NCI-H2029 (cell line): ENCODE measurements around the gene TCFL5.

ENCODE experiments used
- DNase-seq: peaks from one replicate; lab custom pipeline; 2025; lab: John Stamatoyannopoulos, UW

The TCFL5 gene

DNA sequence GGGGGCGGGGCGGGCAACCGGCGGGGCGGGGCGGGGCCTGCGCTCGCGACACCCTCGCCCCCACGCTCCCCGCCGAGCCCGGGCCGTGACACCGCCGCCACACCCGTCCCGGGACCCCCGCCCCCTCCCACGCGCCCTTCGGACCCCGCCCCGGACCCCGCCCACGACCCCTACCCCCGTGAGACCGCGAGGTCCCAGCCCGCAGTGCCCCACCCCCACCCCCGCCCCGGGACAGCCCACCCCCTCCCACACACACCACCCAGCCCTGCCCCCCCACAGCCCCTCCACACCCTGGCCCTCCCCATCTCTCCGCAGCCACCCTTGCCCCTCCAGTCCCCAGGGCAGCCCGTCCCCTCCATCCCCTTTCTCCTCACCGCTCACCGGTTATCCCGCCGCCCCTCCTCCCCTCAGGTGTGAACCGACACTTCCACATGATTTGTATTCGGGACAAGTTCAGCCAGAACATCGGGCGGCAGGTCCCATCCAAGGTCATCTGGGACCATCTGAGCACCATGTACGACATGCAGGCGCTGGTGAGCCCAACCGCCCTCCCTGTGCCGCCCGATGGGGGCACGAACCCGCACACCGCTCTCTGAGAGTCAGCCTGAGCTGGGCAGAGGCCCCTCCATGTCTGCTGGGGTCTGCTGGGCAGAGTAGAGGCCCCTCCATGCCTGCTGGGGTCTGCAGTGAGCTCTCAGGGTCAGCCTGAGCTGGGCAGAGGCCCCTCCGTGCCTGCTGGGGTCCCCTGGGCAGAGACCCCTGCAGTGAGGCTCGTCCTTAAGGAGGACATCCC is 64.7 kb downstream of the TCFL5 start:
- no peak for DNase-seq

DNA sequence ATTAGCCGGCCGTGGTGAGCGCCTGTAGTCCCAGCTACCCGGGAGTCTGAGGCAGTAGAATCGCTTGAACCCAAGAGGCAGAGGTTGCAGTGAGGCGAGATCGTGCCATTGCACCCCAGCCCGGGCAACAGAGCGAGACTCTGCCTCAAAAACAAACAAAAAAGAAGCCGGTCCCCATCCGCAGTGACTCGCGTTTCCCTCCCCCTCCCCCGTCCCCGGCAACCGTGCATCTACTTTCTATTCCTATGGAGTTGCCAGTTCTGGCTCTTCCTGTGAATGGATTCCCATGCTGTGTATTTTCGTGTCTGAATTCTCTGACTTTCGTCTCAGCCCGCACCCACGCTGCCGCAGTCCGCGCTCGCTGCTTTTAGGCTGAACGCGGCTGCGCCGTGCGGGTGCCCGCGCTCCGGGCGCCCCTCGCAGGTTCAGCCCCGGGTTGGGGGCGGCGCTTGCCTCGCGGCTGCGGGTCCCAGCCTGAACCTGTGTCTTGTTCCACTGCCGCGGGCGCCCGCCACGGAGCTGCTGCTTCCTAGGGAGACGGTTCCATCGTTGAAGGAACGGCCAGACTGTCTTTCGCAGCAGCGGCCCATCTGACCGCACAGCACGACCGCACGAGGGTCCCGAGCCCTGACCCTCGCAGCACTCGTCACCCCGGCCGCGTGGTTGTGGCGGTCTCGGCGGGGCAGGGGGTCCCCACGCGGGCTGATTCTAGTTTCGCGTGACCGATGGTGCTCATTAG is 66.4 kb downstream of the TCFL5 start:
- DNase-seq: peak; percentile 52

DNA sequence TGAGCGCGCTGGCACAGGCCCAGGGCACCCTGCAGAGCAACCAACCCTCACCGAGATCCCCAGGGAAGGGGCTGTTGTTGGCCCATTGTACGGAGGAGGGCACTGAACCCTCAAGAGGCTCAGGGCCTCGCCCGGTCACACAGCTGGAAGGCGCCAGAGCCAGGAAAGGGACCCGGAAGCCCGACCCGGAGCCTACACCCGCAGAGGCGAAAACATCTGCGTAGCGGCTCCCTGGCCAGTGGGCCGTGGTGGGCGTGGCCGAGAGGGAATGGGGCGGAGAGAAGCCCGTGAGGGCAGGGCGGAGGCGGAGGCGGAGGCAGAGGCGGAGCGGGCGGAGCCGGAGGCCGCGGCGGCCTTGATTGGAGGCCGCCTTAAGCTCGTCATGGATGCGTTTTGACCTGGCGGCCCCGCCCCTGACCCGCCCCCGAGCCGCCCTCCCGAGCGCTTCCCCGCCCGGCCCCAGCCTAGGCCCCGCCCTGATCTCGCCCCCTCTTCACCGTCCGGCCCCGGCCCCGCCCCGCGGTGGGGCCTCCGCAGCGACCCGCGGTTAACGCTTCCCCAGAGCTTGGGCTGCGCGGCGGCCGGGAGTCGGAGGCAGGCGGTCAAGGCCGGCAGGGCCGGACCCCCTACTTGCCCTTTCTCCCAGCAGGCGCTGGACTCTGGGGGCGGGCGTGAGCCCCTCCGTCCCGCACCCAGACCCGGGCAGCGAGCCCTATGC is 67.5 kb downstream of the TCFL5 start:
- DNase-seq: peak; percentile 91

DNA sequence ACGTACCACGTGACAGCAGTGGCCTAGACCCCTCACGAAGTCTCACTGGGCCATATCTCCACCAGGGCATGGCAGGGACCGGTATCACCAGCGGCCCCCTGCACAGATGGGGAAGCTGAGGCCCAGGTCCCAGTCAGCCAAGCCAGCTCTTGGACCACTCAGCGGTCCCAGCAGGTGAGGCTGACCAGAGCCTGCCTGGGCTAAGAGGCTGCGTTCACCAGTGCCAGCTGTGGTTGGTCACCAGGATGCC is 67.9 kb downstream of the TCFL5 start:
- no peak for DNase-seq

DNA sequence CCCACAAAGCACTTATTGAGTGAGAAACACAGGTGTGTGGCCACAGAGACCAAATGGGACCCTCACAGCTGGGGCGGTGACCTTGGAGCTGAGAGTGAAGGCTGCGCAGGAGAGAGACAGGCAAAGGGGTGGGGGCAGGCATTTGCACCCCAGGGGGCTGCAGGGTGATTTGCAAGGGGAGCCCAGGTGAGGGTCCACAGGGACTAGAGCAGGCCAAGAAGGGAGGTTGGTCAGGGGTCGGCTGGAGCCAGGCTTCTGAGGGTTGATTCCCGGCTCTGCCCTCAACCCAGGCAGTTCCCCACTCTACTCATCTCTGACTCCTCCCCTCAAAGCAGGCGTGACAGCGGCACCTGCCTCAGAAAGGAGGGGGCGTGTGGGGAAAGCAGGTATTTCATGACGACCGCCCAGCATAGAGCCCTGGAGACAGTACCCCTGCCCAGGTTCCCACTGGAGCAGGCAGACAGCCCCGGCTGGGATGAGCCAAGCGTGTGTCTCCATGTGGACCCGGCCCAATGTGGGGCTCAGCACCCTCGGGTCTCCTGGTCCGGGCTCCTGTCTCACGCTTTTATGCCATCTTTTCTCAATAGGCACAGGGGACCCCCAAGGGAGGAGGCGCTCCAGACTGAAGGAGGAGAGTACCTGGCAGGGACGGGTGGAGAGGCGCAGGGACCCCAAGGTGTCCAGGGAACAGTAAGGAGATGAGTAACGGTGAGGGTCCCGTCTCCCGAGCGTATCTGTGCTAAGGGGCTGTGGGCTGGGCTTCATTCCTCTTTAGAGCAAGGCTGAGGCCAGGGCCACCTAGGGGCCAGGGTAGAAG is 68.5 kb downstream of the TCFL5 start:
- DNase-seq: no peak

DNA sequence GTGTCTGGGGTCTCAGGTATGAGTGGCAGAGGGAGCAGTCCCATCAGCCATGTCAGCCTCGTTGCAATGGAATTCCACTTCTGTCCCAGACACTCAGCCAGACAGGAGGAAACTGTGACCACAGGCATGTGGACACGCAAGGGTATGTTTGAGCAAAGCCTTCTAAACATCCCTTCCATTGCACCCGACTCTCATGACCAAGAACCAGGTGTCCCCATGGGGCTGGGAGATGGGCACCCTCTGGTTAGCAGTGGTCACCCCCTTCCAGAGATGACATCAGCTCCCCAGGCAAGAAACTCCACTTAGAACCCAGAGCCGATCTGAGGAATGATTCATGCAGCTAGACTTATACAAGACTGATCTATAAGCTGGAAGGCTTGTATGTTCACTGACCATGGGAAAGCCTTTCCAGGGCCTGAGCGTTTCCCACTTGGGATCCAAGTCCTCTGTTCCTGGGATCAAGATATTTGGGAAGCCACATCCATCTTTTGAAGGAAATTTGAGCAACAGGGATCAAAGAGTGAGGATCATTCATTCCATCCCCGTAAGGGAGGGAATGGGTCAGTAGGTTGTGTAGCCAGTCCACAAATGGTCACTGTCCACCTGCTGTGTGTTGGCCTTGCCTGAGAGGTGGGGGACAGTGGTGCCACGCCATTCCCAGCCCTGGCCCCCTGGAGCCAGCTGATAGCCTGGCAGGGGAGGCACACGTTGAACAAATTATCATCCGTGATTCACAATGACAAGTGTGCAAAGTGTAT is 69.3 kb downstream of the TCFL5 start:
- DNase-seq: no peak

DNA sequence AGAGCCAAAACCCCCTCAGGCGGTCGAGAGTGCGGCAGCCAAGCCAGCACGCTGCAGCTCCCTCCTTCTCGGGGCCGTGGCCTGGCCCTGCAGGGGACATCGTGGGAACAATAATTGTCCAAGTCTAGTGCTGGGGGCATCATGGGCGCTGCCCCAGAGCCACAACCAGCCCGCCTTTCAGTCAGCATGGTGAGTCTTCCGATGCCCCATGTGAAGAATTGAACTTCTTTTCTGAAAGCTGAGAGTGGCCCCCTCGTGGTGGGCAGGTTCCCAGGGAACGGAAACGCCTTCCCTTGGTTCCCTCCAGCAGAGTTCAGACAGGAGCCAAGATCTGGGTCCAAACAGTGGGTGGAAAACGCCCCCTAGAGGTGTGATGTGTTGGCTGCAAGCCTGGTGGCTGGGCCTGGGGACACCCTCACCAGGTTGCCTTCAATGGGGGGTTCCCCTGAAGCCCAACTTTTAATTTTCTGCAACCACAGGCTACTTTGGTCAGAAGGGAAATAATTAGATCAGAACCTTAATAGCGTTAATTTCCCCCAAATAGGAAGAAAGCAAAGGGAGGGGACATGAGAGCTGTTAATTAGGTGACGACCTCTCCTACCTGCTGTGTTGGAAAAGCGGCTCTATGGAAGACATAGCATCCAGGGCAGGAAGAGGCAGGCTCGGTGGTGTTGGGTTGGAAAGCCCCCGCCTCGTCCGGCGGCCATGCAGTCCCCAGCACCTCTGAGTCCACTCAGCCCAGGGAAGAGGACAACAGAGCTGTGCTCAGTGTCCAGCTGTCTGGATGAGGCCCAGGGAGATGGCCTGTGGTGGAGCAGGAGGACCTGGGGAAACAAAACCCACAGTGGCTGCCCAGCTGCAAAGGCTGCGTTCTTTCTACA is 70.1 kb downstream of the TCFL5 start:
- peak; percentile 53 for DNase-seq
